Ovary (tissue), 3 donors: ENCODE data around the gene CLASP1.

Source experiments
- EP300 ChIP-seq: sonication (generic); formaldehyde crosslinking; IDR thresholded peaks from one replicate; pipeline ENCODE4 v1.6.1; 2017; ENCODE audit warnings: antibody characterized with exemption
- POLR2A ChIP-seq: fragments of 450-650 bp; IDR thresholded peaks from one replicate; pipeline ENCODE4 v1.6.1; 2017; ENCODE audit warnings: antibody characterized with exemption, mild to moderate bottlenecking, moderate library complexity
- TF ChIP-seq, protein P1 (sequence below), 3 donors: fragments of 450-650 bp in 2 of 3; fragments of 200-600 bp in 1 of 3; IDR thresholded peaks; one replicate each; pipeline versions ENCODE4 v1.5.1 to v1.8.0; 2016 to 2022; ENCODE audit warnings: antibody characterized with exemption in 3 of 3, mild to moderate bottlenecking in 1 of 3
- donor health status: DM: no; HTN: no; CAD: no.

GRCh38 chr2:121582272-121582671 lies 67.0 kb downstream of the CLASP1 start:
- no peak for TF ChIP-seq POLR2A
- TF ChIP-seq, protein P1, sequence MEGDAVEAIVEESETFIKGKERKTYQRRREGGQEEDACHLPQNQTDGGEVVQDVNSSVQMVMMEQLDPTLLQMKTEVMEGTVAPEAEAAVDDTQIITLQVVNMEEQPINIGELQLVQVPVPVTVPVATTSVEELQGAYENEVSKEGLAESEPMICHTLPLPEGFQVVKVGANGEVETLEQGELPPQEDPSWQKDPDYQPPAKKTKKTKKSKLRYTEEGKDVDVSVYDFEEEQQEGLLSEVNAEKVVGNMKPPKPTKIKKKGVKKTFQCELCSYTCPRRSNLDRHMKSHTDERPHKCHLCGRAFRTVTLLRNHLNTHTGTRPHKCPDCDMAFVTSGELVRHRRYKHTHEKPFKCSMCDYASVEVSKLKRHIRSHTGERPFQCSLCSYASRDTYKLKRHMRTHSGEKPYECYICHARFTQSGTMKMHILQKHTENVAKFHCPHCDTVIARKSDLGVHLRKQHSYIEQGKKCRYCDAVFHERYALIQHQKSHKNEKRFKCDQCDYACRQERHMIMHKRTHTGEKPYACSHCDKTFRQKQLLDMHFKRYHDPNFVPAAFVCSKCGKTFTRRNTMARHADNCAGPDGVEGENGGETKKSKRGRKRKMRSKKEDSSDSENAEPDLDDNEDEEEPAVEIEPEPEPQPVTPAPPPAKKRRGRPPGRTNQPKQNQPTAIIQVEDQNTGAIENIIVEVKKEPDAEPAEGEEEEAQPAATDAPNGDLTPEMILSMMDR (IDR thresholded peaks at IDR 0.05): no peak
- TF ChIP-seq EP300: no peak
